ENCODE results near the gene RAB28. TPM values are rescaled to one million over a fixed set of nuclear protein-coding genes. Genes with fewer than 3 reads are reported as not detected.
A peak's percentile ranks its signal among the peaks of the same experiment; 100 is the strongest.

The RAB28 gene
- total and polyA plus RNA-seq, 9 of the 15 experiments (the other 6 are each of a cell fraction or from before 2014, with no cell fraction given): 6.7 to 40.4 (median 23.0) TPM

DNA sequence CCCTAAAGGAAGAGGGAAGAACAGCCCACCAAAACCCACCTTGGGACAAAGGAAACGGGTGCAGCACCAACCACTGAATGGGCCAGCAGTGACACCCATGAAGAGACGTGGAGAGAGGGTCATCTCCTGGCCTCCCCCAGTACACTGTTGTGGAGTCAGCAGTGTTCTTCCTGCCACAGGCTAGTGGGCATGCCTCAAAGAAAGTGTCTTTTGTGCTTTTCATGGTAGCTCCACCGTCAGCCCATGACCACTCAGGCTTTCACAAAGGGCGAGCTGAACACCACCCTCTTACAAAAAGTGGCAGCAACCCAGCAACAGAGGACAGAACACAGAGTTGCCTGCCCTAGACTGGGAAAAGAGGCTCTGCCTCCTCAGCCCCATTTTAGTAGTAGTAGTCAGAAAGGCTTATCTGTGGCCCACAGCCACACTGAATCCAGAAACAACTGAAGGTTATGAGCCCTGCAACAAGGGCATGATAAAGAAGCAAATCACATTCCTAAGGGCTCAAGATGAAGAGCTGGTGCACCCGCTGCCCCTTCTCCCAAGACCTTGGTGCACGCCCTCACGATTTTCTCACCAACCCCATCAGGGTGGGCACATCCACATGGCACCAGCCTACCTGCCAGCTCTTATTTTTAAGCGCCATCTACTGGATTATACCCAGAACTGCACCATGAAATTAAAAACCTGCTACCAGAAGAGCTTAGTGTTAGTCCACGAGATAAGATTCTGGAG lies 53.1 kb downstream of the RAB28 start (continued):
- TF ChIP-seq, protein P1, sequence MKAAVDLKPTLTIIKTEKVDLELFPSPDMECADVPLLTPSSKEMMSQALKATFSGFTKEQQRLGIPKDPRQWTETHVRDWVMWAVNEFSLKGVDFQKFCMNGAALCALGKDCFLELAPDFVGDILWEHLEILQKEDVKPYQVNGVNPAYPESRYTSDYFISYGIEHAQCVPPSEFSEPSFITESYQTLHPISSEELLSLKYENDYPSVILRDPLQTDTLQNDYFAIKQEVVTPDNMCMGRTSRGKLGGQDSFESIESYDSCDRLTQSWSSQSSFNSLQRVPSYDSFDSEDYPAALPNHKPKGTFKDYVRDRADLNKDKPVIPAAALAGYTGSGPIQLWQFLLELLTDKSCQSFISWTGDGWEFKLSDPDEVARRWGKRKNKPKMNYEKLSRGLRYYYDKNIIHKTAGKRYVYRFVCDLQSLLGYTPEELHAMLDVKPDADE (conservative IDR thresholded peaks at IDR 0.05; ENCODE audit: control insufficient read depth, low read depth, low read length): no peak
- TF ChIP-seq, protein P2, sequence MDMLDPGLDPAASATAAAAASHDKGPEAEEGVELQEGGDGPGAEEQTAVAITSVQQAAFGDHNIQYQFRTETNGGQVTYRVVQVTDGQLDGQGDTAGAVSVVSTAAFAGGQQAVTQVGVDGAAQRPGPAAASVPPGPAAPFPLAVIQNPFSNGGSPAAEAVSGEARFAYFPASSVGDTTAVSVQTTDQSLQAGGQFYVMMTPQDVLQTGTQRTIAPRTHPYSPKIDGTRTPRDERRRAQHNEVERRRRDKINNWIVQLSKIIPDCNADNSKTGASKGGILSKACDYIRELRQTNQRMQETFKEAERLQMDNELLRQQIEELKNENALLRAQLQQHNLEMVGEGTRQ (CRISPR knock-in tag; IDR thresholded peaks at IDR 0.05): no peak
- TF ChIP-seq ZNF785 (CRISPR knock-in tag; IDR thresholded peaks at IDR 0.05) (no peak), CREBBP (IDR thresholded peaks at IDR 0.05; ENCODE audit: low read depth, low read length) (no peak), DPF2 (IDR thresholded peaks at IDR 0.05) (peak; percentile 50; the same call in 1 of the 2 replicates), TCF7L2 (IDR thresholded peaks at IDR 0.05; ENCODE audit: low read depth, low read length) (no peak), PHF20 (IDR thresholded peaks at IDR 0.05; ENCODE audit: partially characterized antibody) (no peak), ZNF197 (CRISPR knock-in tag; IDR thresholded peaks at IDR 0.05; ENCODE audit: low read depth) (no peak), EWSR1 (IDR thresholded peaks at IDR 0.05; ENCODE audit: borderline replicate concordance, low read depth, partially characterized antibody) (no peak), RBM34 (IDR thresholded peaks at IDR 0.05; ENCODE audit: borderline replicate concordance, insufficient read depth, low read length) (no peak), NCOR1 (IDR thresholded peaks at IDR 0.05) (peak; percentile 43; the same call in 1 of the 2 replicates), TEAD4 (IDR thresholded peaks at IDR 0.05; ENCODE audit: low read length) (peak; percentile 54), TEAD4 (CRISPR knock-in tag; IDR thresholded peaks at IDR 0.05; ENCODE audit: borderline replicate concordance) (no peak), NFE2L1 (tag; IDR thresholded peaks at IDR 0.05; ENCODE audit: borderline replicate concordance, low read depth) (no peak), SOX6 (IDR thresholded peaks at IDR 0.05) (no peak), EGR1 (conservative IDR thresholded peaks at IDR 0.05) (no peak)
- TF ChIP-seq, protein P3, sequence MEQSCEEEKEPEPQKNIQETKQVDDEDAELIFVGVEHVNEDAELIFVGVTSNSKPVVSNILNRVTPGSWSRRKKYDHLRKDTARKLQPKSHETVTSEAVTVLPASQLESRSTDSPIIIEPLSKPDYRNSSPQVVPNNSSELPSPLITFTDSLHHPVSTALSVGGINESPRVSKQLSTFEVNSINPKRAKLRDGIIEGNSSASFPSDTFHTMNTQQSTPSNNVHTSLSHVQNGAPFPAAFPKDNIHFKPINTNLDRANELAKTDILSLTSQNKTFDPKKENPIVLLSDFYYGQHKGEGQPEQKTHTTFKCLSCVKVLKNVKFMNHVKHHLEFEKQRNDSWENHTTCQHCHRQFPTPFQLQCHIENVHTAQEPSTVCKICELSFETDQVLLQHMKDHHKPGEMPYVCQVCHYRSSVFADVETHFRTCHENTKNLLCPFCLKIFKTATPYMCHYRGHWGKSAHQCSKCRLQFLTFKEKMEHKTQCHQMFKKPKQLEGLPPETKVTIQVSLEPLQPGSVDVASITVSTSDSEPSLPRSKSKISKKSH (CRISPR knock-in tag; IDR thresholded peaks at IDR 0.05): no peak
- TF ChIP-seq, protein P4, sequence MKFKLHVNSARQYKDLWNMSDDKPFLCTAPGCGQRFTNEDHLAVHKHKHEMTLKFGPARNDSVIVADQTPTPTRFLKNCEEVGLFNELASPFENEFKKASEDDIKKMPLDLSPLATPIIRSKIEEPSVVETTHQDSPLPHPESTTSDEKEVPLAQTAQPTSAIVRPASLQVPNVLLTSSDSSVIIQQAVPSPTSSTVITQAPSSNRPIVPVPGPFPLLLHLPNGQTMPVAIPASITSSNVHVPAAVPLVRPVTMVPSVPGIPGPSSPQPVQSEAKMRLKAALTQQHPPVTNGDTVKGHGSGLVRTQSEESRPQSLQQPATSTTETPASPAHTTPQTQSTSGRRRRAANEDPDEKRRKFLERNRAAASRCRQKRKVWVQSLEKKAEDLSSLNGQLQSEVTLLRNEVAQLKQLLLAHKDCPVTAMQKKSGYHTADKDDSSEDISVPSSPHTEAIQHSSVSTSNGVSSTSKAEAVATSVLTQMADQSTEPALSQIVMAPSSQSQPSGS (CRISPR knock-in tag; IDR thresholded peaks at IDR 0.05): no peak
- TF ChIP-seq, protein P5, sequence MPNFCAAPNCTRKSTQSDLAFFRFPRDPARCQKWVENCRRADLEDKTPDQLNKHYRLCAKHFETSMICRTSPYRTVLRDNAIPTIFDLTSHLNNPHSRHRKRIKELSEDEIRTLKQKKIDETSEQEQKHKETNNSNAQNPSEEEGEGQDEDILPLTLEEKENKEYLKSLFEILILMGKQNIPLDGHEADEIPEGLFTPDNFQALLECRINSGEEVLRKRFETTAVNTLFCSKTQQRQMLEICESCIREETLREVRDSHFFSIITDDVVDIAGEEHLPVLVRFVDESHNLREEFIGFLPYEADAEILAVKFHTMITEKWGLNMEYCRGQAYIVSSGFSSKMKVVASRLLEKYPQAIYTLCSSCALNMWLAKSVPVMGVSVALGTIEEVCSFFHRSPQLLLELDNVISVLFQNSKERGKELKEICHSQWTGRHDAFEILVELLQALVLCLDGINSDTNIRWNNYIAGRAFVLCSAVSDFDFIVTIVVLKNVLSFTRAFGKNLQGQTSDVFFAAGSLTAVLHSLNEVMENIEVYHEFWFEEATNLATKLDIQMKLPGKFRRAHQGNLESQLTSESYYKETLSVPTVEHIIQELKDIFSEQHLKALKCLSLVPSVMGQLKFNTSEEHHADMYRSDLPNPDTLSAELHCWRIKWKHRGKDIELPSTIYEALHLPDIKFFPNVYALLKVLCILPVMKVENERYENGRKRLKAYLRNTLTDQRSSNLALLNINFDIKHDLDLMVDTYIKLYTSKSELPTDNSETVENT (CRISPR knock-in tag; IDR thresholded peaks at IDR 0.05): no peak
- TF ChIP-seq, protein P6, sequence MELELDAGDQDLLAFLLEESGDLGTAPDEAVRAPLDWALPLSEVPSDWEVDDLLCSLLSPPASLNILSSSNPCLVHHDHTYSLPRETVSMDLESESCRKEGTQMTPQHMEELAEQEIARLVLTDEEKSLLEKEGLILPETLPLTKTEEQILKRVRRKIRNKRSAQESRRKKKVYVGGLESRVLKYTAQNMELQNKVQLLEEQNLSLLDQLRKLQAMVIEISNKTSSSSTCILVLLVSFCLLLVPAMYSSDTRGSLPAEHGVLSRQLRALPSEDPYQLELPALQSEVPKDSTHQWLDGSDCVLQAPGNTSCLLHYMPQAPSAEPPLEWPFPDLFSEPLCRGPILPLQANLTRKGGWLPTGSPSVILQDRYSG (tag; conservative IDR thresholded peaks at IDR 0.05; ENCODE audit: low read depth): no peak
